Brain microvascular endothelial cell (primary cell): Measurements from ENCODE around the gene CATSPERB.

Experiments used
- DNase-seq: peaks from one replicate; pipeline ENCODE4 v3.0.0-alpha.2; 2020
- H3K27ac ChIP-seq: fragments of 250-450 bp; sonication (Bioruptor Pico); 2 replicates; pipeline ENCODE4 v1.5.1; 2020; ENCODE audit warnings: mild to moderate bottlenecking, moderate library complexity
- H3K27me3 ChIP-seq: fragments of 250-450 bp; sonication (Bioruptor Pico); replicated peaks from 2 replicates; pipeline ENCODE4 v1.5.1; 2020; ENCODE audit warnings: mild to moderate bottlenecking
- H3K36me3 ChIP-seq: fragments of 250-450 bp; sonication (Bioruptor Pico); replicated peaks from 2 replicates; pipeline ENCODE4 v1.5.1; 2020; ENCODE audit warnings: mild to moderate bottlenecking
- H3K4me3 ChIP-seq: 2 replicates; pipeline ENCODE4 v1.5.1; 2011; ENCODE audit warnings: low read depth, mild to moderate bottlenecking, control low read depth, low read length, moderate library complexity
- CTCF ChIP-seq: IDR thresholded peaks from 2 replicates; pipeline ENCODE4 v1.5.1; 2011; ENCODE audit warnings: low read depth, mild to moderate bottlenecking, moderate library complexity, low read length, control low read depth, inconsistent platforms; ENCODE audit errors: missing control alignments
- in situ Hi-C: cut with HindIII; loops from 2 replicates; pipeline ENCODE4 v1.10.0; 2017; ENCODE audit warnings: low sequenced_read_pairs, low pct_ligation_motif_present

CATSPERB gene

GRCh38 chr14:91751719-91752118 is 19.8 kb upstream of the CATSPERB start:
- Histone ChIP-seq H3K4me3 (no peak overlapping the region), H3K27me3 (no peaks in the 10 kb centered on the region), H3K27ac (no peak overlapping the region), H3K36me3 (no peaks in the 10 kb centered on the region)
- TF ChIP-seq CTCF: no peak
- in situ Hi-C loops: no loop called here
- no peak for DNase-seq

- H3K27me3 ChIP-seq: no peaks in the 10 kb centered on the region
- TF ChIP-seq CTCF: no peak
- in situ Hi-C loops: no loop called here
- no peak overlapping the region for H3K4me3 ChIP-seq
- H3K27ac ChIP-seq: no peak overlapping the region
- no peaks in the 10 kb centered on the region for H3K36me3 ChIP-seq
- no peak for DNase-seq
These were observed 18.8 kb upstream of the CATSPERB start for GRCh38 chr14:91750634-91751198.

- Histone ChIP-seq H3K4me3 (no peak overlapping the region), H3K27me3 (no peaks in the 10 kb centered on the region), H3K27ac (no peak overlapping the region), H3K36me3 (no peaks in the 10 kb centered on the region)
- in situ Hi-C loops: no loop called here
- no peak for DNase-seq
- no peak for TF ChIP-seq CTCF
These were observed 18.0 kb upstream of the CATSPERB start for GRCh38 chr14:91749868-91750267.

- DNase-seq: no peak
- H3K4me3 ChIP-seq: no peak overlapping the region
These were observed 16.2 kb upstream of the CATSPERB start for GRCh38 chr14:91748049-91748448.

GRCh38 chr14:91745344-91745743 is 13.5 kb upstream of the CATSPERB start:
- Histone ChIP-seq H3K27me3 (no peaks in the 10 kb centered on the region), H3K36me3 (no peaks in the 10 kb centered on the region), H3K4me3 (no peak overlapping the region), H3K27ac (no peak overlapping the region)
- TF ChIP-seq CTCF: no peak
- no peak for DNase-seq
- in situ Hi-C loops: no loop called here

More at GRCh38 chr14:91748049-91748448, 16.2 kb upstream of the CATSPERB start:
- Histone ChIP-seq H3K27ac (no peak overlapping the region), H3K27me3 (no peaks in the 10 kb centered on the region), H3K36me3 (no peaks in the 10 kb centered on the region)
- in situ Hi-C loops: no loop called here
- no peak for TF ChIP-seq CTCF

- in situ Hi-C loops: no loop called here
- no peak for DNase-seq
- Histone ChIP-seq H3K27ac (no peak overlapping the region), H3K36me3 (no peaks in the 10 kb centered on the region), H3K27me3 (no peaks in the 10 kb centered on the region), H3K4me3 (no peak overlapping the region)
- TF ChIP-seq CTCF: no peak
These were observed 12.2 kb upstream of the CATSPERB start for GRCh38 chr14:91744068-91744480.
